KMS-11 (cell line): Measurements from ENCODE around the gene ZMYND11.

Experiments
- H2AFZ ChIP-seq: fragments of 200-600 bp; sonication (generic); 2 replicates; pipeline ENCODE4 v1.6.1; 2016; ENCODE audit warnings: antibody characterized with exemption, mixed run types, low read depth
- H3K27ac ChIP-seq: fragments of 200-600 bp; sonication (generic); 2 replicates; pipeline ENCODE4 v1.6.1; 2016; ENCODE audit warnings: mild to moderate bottlenecking, mixed run types
- H3K27me3 ChIP-seq: fragments of 200-600 bp; sonication (generic); 2 replicates; pipeline ENCODE4 v1.6.1; 2017; ENCODE audit warnings: mild to moderate bottlenecking, low read depth, mixed run types, moderate library complexity; ENCODE audit not compliant: insufficient read depth
- H3K36me3 ChIP-seq: fragments of 200-600 bp; sonication (generic); 2 replicates; pipeline ENCODE4 v1.6.1; 2017; ENCODE audit warnings: mild to moderate bottlenecking, mixed run types; ENCODE audit not compliant: insufficient read depth
- H3K4me1 ChIP-seq: fragments of 200-600 bp; sonication (generic); 2 replicates; pipeline ENCODE4 v1.6.1; 2016; ENCODE audit warnings: mild to moderate bottlenecking, low read depth, mixed run types; ENCODE audit not compliant: poor library complexity, severe bottlenecking
- H3K4me2 ChIP-seq: fragments of 200-600 bp; sonication (generic); 2 replicates; pipeline ENCODE4 v1.7.0; 2016; ENCODE audit warnings: mild to moderate bottlenecking, mixed run types
- H3K4me3 ChIP-seq: fragments of 200-600 bp; sonication (generic); IDR thresholded peaks from 2 replicates; pipeline ENCODE4 v1.6.1; 2017; ENCODE audit warnings: low read depth, low read length, mixed read lengths; ENCODE audit not compliant: insufficient read depth
- H3K79me2 ChIP-seq: fragments of 200-600 bp; sonication (generic); 2 replicates; pipeline ENCODE4 v1.6.1; 2016; ENCODE audit warnings: low read depth, mixed run types; ENCODE audit not compliant: insufficient read depth
- H3K9ac ChIP-seq: fragments of 200-600 bp; sonication (generic); 2 replicates; pipeline ENCODE4 v1.6.1; 2016; ENCODE audit warnings: mild to moderate bottlenecking, mixed run types
- H4K20me1 ChIP-seq: fragments of 200-600 bp; sonication (generic); 2 replicates; pipeline ENCODE4 v1.6.1; 2016; ENCODE audit warnings: mild to moderate bottlenecking, mixed run types; ENCODE audit not compliant: insufficient read depth
- TF ChIP-seq, protein P1 (sequence below): fragments of 200-600 bp; sonication (generic); conservative IDR thresholded peaks from 2 replicates; pipeline ENCODE4 v1.6.1; 2017; ENCODE audit warnings: low read depth, mild to moderate bottlenecking, antibody characterized with exemption, low read length, moderate library complexity, mixed read lengths

The ZMYND11 gene

GRCh38 chr10:194281-194680 is 59.0 kb downstream of the ZMYND11 start:
- no peaks in the 10 kb centered on the region for H3K79me2 ChIP-seq
- no peaks in the 10 kb centered on the region for H3K36me3 ChIP-seq
- no peak overlapping the region for H3K9ac ChIP-seq
- no peak overlapping the region for H3K4me2 ChIP-seq
- no peak overlapping the region for H2AFZ ChIP-seq
- no peak overlapping the region for H3K4me3 ChIP-seq
- H3K4me1 ChIP-seq, result peaks cover 5% of the 10 kb centered on the region
- H3K27ac ChIP-seq, result no peak overlapping the region
- H3K27me3 ChIP-seq, result no peaks in the 10 kb centered on the region
- no peaks in the 10 kb centered on the region for H4K20me1 ChIP-seq
- TF ChIP-seq, protein P1, sequence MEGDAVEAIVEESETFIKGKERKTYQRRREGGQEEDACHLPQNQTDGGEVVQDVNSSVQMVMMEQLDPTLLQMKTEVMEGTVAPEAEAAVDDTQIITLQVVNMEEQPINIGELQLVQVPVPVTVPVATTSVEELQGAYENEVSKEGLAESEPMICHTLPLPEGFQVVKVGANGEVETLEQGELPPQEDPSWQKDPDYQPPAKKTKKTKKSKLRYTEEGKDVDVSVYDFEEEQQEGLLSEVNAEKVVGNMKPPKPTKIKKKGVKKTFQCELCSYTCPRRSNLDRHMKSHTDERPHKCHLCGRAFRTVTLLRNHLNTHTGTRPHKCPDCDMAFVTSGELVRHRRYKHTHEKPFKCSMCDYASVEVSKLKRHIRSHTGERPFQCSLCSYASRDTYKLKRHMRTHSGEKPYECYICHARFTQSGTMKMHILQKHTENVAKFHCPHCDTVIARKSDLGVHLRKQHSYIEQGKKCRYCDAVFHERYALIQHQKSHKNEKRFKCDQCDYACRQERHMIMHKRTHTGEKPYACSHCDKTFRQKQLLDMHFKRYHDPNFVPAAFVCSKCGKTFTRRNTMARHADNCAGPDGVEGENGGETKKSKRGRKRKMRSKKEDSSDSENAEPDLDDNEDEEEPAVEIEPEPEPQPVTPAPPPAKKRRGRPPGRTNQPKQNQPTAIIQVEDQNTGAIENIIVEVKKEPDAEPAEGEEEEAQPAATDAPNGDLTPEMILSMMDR, result no peak

DNA sequence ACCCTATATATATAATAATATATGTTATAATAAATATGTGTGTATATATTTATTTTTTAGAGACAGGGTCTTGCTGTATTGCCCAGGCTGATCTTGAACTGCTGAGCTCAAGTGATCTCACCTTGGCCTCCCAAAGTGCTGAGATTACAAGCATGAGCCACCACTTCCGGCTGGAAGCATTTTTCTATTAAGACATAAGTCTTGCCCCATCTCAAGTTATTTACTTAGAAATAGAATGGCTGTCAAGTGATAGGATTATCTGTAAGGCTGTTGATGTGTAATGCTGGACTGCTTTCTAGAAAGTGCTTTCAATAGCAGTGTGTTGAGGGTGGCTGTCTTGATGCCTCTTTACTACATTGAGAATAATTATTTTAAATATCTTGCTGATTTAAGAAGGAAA is 65.2 kb downstream of the ZMYND11 start:
- Histone ChIP-seq H3K4me1 (peaks cover 5% of the 10 kb centered on the region), H3K36me3 (no peaks in the 10 kb centered on the region), H2AFZ (no peak overlapping the region), H3K79me2 (no peaks in the 10 kb centered on the region), H3K9ac (no peak overlapping the region), H4K20me1 (no peaks in the 10 kb centered on the region), H3K4me2 (no peak overlapping the region), H3K27ac (no peak overlapping the region), H3K27me3 (no peaks in the 10 kb centered on the region), H3K4me3 (no peak overlapping the region)
- TF ChIP-seq, protein P1, result no peak

- TF ChIP-seq, protein P1, result no peak
- H3K4me3 ChIP-seq, result no peak overlapping the region
- no peaks in the 10 kb centered on the region for H4K20me1 ChIP-seq
- H2AFZ ChIP-seq, result no peak overlapping the region
- H3K4me2 ChIP-seq, result no peak overlapping the region
- H3K36me3 ChIP-seq, result no peaks in the 10 kb centered on the region
- H3K27me3 ChIP-seq, result no peaks in the 10 kb centered on the region
- no peak overlapping the region for H3K27ac ChIP-seq
- no peaks in the 10 kb centered on the region for H3K79me2 ChIP-seq
- H3K9ac ChIP-seq, result no peak overlapping the region
- H3K4me1 ChIP-seq, result peaks cover 3% of the 10 kb centered on the region
These were observed 66.1 kb downstream of the ZMYND11 start for GRCh38 chr10:201328-201771.

DNA sequence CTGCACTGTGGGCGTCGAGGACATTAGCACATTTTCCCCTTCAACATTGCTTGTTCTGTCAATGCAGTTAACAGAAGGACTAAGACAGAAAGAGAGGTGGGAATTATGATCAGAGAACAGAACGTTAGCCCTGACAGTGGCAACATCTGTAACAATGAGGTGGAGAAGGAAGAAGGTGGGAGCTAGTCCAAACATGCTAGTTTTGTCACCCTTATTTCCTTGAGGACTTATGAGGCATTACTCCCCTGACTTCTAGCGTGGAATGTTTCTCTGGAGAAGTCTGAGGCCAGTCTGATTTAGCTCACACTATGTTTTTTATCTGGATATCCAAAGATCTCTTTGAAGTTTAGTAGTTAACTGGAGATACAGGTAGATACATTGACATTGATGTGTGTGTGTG is 73.4 kb downstream of the ZMYND11 start:
- Histone ChIP-seq H3K9ac (no peak overlapping the region), H3K4me3 (no peak overlapping the region), H2AFZ (no peak overlapping the region), H3K27ac (no peak overlapping the region), H3K79me2 (no peaks in the 10 kb centered on the region), H3K36me3 (no peaks in the 10 kb centered on the region), H4K20me1 (no peaks in the 10 kb centered on the region), H3K4me1 (no peaks in the 10 kb centered on the region), H3K4me2 (no peak overlapping the region), H3K27me3 (no peaks in the 10 kb centered on the region)
- TF ChIP-seq, protein P1, result no peak
